Measurements from ENCODE around the gene ATXN7L1.

Gene ATXN7L1

GRCh38 chr7:105639667-105640493 lies 236.5 kb downstream of the ATXN7L1 start:
- no peak for DNase-seq

DNA sequence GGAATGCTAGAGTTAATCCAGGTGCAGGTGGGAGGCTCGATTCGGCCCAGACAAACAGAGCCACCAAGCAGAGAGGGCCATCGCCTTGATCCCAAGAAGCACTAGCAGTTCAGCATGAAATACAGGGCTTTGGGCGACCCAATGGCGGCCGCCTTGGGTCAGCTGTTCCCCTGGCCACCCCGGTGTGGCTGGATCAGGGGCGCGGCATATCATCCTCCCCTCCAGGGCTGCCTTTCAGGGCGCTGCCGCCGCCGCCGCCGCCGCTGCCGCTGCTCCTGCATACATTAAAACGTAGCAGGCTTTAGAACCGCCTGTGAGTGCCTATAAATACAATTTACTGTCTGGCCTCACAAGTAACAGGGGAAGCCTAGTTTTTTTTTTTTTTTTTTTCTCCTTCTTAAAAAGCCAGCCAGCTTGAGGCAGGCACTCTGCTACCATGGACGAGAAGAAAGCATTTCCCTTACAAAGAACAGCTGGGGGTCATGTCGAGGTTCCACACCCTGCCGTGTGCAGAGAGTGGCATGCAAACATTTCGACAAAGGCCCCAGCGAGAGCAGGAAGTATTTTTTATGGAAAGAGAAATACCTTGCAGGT lies 237.4 kb downstream of the ATXN7L1 start:
- DNase-seq: no peak

DNA sequence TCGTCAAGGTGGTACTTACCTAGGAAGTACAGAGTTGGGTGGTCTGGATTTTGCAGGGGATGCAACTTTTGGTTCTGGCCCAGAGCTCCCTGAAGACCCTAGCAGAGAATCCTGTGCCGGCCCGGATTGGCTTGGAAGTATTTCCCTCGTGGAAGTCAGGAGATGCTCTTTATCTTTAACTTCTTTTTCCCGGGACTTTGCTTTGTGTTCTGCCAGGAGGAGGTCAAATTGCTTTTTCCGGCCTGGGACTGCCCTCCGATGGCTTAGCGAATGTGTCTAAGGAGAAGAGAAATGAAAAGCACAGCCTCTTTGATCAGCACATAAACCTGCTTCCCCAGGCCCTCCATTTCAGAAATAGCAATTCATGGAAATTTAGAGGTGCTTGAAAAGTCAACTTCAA lies 238.1 kb downstream of the ATXN7L1 start:
- no peak for DNase-seq

GRCh38 chr7:105637755-105638154 lies 238.6 kb downstream of the ATXN7L1 start:
- no peak for DNase-seq

DNA sequence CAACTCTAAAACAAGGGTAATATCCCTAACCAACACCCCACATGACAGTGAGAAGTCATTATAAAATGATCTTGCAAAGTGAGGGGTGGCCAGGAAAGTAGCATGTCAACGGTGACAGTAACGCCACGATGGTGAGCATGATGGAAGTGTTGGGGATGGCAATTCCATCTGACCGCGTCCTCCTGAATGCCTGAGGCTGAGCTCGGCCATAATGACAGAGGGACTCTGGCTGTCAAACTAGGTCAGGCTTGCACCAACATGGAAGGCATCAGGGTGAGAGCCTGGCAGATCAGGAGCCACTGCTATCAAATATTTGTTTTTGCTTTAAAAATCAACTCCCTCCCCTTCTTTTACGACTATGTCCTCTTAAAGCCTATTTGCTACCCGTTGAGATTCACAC lies 239.4 kb downstream of the ATXN7L1 start:
- DNase-seq: no peak

GRCh38 chr7:105635197-105635596 lies 241.2 kb downstream of the ATXN7L1 start:
- no peak for DNase-seq

DNA sequence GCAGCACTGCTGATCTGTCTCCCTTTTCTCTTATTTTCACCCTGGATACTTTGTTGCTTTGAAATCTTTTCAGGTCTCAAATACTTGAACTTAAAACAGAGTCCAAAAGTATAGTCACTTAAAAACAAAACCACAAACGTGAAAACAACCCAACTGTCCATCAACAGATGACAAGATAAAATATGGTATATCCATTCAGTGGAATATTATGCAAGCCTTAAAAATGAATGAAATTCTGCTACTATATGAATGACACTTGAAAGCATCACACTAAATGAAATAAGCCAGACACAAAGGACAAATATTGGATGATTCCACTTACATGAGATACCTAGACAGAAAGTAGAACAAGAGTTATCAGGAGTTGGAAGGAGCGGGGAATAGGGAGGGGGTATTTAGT lies 250.4 kb downstream of the ATXN7L1 start:
- DNase-seq: no peak

GRCh38 chr7:105623906-105624305 lies 252.5 kb downstream of the ATXN7L1 start:
- no peak for DNase-seq

DNA sequence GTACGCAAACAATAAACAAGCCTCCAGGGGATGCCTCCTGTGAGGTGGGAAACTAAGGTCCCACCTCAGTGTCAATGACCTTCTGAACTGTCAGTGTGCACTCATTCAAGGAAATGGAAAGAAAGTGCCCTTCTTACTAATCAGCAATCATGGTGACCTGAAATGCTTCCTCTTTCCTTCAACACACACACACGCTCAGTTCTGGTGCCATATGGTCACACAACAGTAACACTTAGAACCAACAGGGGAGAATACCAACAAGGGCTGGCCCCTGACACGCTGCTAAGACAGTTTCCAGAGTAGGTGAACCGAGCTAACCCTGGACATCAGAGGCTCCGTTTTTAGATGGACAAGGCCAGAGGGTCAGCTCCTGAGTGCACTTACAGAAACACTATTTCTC lies 253.0 kb downstream of the ATXN7L1 start:
- no peak for DNase-seq

GRCh38 chr7:105622106-105622731 lies 254.2 kb downstream of the ATXN7L1 start:
- DNase-seq: no peak

DNA sequence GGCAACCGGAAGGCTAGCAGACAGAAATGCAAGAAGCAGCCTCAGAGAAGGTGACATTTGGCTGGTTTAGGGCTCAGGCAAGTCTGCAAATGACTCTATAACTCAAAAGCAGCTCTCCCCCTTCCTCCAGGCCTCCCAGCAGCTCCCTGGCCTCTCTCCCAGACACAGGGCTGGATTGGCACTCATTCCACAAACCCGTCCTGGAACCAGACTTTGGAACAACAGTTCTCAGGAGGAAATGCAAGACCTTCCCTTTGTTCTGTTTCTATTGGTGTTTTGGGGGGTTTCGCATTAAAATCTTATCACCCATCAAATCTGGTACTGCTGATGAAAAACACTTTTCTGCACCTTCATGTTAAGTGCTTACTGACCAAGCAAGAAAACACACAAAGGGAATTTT lies 254.8 kb downstream of the ATXN7L1 start:
- no peak for DNase-seq

DNA sequence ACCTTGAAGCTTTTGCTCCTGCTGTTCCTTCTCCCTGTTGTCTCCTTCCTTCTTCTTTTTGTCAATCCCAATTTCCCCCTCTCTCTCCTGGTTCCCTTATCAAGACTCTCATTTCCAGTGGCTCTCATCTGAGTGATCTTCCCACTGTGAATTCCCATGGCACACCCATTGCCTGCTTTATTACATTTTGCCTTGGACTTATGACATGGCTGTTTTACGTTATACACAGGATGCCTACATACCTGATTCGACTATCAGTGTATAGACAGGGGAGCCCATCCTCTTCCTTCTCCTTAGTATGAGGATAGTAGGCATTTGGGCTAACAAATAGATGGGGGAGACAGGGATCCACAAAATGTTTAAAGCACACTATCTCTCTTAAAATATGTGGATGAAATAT lies 255.2 kb downstream of the ATXN7L1 start:
- no peak for DNase-seq

DNA sequence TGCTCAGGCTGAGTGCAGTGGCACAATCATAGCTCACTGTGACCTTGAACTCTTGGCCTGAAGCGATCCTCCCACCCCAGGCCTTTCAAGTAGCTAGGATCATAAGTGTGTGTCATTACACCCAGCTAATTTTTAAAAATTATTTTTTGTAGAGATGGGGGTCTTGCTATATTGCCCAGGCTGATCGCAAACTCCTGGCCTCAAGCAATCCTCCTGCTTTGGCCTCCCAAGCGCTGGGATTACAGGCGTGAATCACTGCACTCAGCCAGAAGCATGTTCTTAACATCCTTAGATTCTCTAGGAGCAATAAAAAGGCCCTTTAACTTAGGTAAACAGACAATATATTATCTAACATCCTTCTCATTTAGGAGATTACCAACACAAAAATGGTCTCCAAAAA lies 256.8 kb downstream of the ATXN7L1 start:
- DNase-seq: no peak

- no peak for DNase-seq
Observed at GRCh38 chr7:105618016-105618296, 258.4 kb downstream of the ATXN7L1 start.

DNA sequence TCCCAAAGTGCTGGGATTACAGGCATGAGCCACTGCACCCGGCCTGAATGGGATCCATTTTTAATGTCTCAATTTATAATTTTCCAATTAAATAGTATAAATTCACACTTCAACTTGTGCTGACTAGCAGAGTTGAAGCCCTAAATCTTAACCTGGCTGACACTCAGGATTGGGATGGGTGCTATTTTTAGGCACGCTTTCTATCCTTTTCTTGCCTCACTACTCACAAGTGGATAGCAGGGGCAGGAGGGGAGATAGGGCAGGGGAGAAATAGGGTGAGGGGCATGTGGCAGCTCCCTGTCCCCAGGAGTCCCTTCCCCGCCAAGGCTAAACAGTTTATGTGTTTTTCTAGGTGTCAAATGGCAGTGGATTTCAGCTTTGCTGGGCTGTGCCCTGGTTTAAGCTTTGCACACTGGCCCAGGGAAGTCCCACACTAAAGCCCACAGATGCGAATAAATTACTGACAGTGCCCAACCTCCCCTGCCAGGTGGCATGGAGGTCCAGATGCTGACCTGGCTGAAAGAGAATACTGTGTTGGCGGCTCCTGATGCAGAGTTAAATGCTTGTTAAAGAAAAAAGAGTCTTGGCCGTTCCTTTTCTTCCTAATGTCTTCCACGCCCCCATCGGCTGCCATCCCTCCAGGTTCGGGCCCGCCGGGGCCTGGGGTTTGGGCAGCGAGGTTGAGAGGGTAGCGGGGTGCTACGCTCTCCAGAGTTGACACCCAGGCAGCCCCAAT lies 259.0 kb downstream of the ATXN7L1 start:
- DNase-seq: no peak

- no peak for DNase-seq
Observed at GRCh38 chr7:105614341-105614840, 262.0 kb downstream of the ATXN7L1 start.

DNA sequence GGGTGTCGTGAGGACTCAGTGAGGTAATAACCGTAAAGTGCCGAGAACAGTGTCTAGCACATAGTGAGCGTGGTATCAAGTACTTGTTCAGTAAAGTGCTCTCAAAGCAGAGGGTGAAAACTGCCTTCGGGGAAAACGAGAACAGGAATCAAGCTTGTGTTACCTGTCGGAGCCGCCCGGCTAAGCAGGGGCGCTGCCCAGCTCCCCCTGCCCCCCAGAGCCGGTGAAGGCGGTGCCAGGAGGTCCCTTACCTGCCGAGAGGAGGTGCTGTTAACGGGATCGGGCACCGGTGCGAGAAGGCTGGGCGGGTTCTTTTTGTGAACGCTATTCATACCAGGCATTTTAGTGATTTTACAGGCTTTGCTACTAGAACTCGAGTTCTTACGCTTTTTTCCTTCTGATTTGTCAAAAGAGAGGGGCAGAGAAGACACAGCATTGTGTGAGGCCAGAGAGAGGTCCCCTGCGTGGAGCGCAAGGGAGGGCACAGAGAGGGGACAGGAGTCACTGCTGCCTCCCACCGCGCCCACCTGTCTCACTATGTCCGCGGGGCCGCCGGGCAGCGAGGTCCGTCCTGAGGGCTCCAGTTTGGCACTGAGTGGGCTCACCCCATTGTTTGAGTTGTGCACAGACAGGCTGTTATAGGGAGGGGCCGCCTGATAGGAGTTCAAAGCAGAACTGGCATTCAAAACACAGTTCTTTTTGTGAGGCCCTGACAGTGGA lies 262.6 kb downstream of the ATXN7L1 start:
- no peak for DNase-seq

- DNase-seq: no peak
Observed at GRCh38 chr7:105612806-105613205, 263.6 kb downstream of the ATXN7L1 start.

DNA sequence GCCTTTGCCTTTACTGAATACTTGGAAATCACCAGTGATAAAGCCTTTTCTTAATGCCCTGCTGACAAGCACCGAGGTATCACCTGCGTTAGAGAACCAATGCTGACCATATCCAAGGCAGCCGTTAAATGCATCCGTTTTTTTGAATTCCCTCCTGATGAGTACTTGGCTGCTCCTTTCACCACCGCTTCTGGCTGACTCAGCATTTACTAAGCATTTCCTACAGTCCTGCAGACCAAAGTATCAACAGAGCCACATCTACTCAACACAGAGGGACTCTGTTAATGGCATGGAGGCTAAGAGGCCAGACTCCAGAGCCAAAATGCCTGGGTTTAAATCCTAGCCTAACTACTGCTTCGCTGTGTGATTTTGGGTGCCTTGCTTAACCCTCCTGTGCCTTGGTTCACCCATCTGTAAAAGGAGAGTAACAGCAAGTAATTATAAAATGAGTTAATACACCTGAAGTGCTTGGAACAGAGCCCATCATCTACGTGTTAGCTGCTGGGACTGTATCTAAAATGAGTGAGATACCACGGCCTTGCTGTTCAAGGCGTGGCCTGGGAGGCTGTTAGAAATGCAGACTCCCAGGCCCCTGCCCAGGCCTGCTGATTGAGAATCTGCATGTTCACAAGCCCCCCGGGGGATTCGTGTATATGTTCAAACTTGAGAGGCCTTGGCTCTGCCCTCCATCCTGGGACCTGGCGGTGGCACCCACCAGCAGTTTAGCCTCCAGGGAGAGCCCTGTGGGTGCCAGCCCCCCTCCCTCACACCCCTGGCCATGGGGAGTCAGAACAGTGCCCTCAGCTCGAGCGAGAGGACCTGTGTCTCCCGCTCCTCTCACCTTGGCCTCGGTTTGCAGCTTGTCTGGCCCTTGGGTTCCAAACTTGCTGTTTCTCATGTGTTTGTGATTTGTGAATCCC lies 264.3 kb downstream of the ATXN7L1 start:
- DNase-seq: no peak

GRCh38 chr7:105610165-105610930 lies 266.1 kb downstream of the ATXN7L1 start:
- DNase-seq: no peak

All from stimulated activated CD4-positive, alpha-beta T cell treated with anti-CD3 and anti-CD28 coated beads, Interleukin-2, amount 100 ng/mL, for 24 hours (primary cell).